Measurements from ENCODE around the gene SLC16A13.

SLC16A13 gene

DNA sequence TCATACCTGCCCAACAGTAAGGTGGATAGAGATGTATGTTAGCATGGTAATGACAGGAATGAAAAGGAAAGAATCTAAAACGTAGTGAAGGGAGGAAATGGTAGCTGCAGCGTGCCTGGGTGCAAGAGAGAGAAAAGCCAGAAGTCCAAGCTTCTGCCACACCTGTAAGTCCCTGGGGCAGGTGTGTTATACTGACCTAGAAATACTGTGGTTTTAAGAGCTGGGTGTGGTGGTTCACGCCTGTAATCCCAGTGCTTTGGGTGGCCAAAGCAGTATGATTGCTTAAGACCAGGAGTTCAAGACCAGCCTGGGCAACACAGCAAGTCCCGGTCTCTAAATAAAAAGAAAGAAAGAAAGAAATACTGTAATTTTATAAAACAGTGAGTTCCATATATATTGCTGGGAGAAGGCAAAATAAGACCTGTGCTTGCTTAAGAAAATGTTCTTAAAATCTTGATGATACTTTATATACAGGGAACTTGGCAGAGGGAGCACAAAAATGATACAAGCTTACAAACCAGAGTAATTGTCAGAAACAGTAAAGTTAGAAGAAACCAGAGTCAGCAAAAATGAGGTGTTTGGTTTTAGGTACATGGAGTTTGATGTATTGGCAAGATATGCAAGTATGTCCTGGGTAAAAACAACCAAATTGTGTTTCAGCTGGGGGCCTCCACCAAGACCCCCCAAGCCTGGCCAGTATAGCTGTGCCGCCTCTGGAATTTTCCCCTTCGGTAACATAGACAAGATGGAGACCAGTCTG lies 33.3 kb upstream of the SLC16A13 start:
- peaks cover 32% of the 10 kb centered on the region for H3K36me3 ChIP-seq (ENCODE audit: insufficient read depth, low read length)
- no peaks in the 10 kb centered on the region for H3K4me1 ChIP-seq (ENCODE audit: insufficient read depth, low read length)
- H3K4me3 ChIP-seq (ENCODE audit: low read length) = no peak overlapping the region
- peaks cover 3% of the 10 kb centered on the region for H3K9me3 ChIP-seq (ENCODE audit: low read length)
- no peak overlapping the region for H2AFZ ChIP-seq (ENCODE audit: low read depth, low read length)
- no peaks in the 10 kb centered on the region for H3K27me3 ChIP-seq (ENCODE audit: insufficient read depth, low read length)

GRCh38 chr17:7003745-7004144 lies 32.1 kb upstream of the SLC16A13 start:
- Histone ChIP-seq H3K9me3 (ENCODE audit: low read length) (peaks cover under 1% of the 10 kb centered on the region), H3K27me3 (ENCODE audit: insufficient read depth, low read length) (no peaks in the 10 kb centered on the region), H3K36me3 (ENCODE audit: insufficient read depth, low read length) (peaks cover 25% of the 10 kb centered on the region), H2AFZ (ENCODE audit: low read depth, low read length) (no peak overlapping the region), H3K4me3 (ENCODE audit: low read length) (no peak overlapping the region), H3K4me1 (ENCODE audit: insufficient read depth, low read length) (no peaks in the 10 kb centered on the region)

GRCh38 chr17:7004398-7005253 lies 31.2 kb upstream of the SLC16A13 start:
- Histone ChIP-seq H3K27me3 (ENCODE audit: insufficient read depth, low read length) (no peaks in the 10 kb centered on the region), H2AFZ (ENCODE audit: low read depth, low read length) (no peak overlapping the region), H3K4me3 (ENCODE audit: low read length) (no peak overlapping the region), H3K4me1 (ENCODE audit: insufficient read depth, low read length) (no peaks in the 10 kb centered on the region), H3K36me3 (ENCODE audit: insufficient read depth, low read length) (peaks cover 17% of the 10 kb centered on the region), H3K9me3 (ENCODE audit: low read length) (no peaks in the 10 kb centered on the region)

- H3K36me3 ChIP-seq (ENCODE audit: insufficient read depth, low read length) = peaks cover 15% of the 10 kb centered on the region
- H2AFZ ChIP-seq (ENCODE audit: low read depth, low read length) = no peak overlapping the region
- no peak overlapping the region for H3K4me3 ChIP-seq (ENCODE audit: low read length)
- H3K4me1 ChIP-seq (ENCODE audit: insufficient read depth, low read length) = peaks cover 4% of the 10 kb centered on the region
- H3K27me3 ChIP-seq (ENCODE audit: insufficient read depth, low read length) = no peaks in the 10 kb centered on the region
- H3K9me3 ChIP-seq (ENCODE audit: low read length) = no peaks in the 10 kb centered on the region
Measured at GRCh38 chr17:7005716-7006115, 30.1 kb upstream of the SLC16A13 start.

- Histone ChIP-seq H3K4me1 (ENCODE audit: insufficient read depth, low read length) (peaks cover 15% of the 10 kb centered on the region), H3K4me3 (ENCODE audit: low read length) (no peak overlapping the region), H3K36me3 (ENCODE audit: insufficient read depth, low read length) (peaks cover 3% of the 10 kb centered on the region), H2AFZ (ENCODE audit: low read depth, low read length) (no peak overlapping the region), H3K27me3 (ENCODE audit: insufficient read depth, low read length) (no peaks in the 10 kb centered on the region), H3K9me3 (ENCODE audit: low read length) (no peaks in the 10 kb centered on the region)
Measured at GRCh38 chr17:7007143-7007542, 28.7 kb upstream of the SLC16A13 start.

- no peaks in the 10 kb centered on the region for H3K36me3 ChIP-seq (ENCODE audit: insufficient read depth, low read length)
- no peaks in the 10 kb centered on the region for H3K27me3 ChIP-seq (ENCODE audit: insufficient read depth, low read length)
- H3K4me1 ChIP-seq (ENCODE audit: insufficient read depth, low read length) = peaks cover 36% of the 10 kb centered on the region
- no peak overlapping the region for H2AFZ ChIP-seq (ENCODE audit: low read depth, low read length)
- H3K4me3 ChIP-seq (ENCODE audit: low read length) = no peak overlapping the region
- no peaks in the 10 kb centered on the region for H3K9me3 ChIP-seq (ENCODE audit: low read length)
Measured at GRCh38 chr17:7010523-7010922, 25.3 kb upstream of the SLC16A13 start.

GRCh38 chr17:7011415-7011814 lies 24.4 kb upstream of the SLC16A13 start:
- no peaks in the 10 kb centered on the region for H3K9me3 ChIP-seq (ENCODE audit: low read length)
- H3K4me1 ChIP-seq (ENCODE audit: insufficient read depth, low read length) = peaks cover 42% of the 10 kb centered on the region
- H2AFZ ChIP-seq (ENCODE audit: low read depth, low read length) = no peak overlapping the region
- H3K27me3 ChIP-seq (ENCODE audit: insufficient read depth, low read length) = no peaks in the 10 kb centered on the region
- no peaks in the 10 kb centered on the region for H3K36me3 ChIP-seq (ENCODE audit: insufficient read depth, low read length)
- H3K4me3 ChIP-seq (ENCODE audit: low read length) = peak overlapping the region; percentile 100

GRCh38 chr17:7011942-7012254 lies 23.9 kb upstream of the SLC16A13 start:
- peaks cover 4% of the 10 kb centered on the region for H3K36me3 ChIP-seq (ENCODE audit: insufficient read depth, low read length)
- no peaks in the 10 kb centered on the region for H3K27me3 ChIP-seq (ENCODE audit: insufficient read depth, low read length)
- no peaks in the 10 kb centered on the region for H3K9me3 ChIP-seq (ENCODE audit: low read length)
- H3K4me3 ChIP-seq (ENCODE audit: low read length) = peak overlapping the region; percentile 100
- peaks cover 46% of the 10 kb centered on the region for H3K4me1 ChIP-seq (ENCODE audit: insufficient read depth, low read length)
- peak overlapping the region; percentile 59 for H2AFZ ChIP-seq (ENCODE audit: low read depth, low read length)

GRCh38 chr17:7014261-7014994 lies 21.4 kb upstream of the SLC16A13 start:
- Histone ChIP-seq H3K4me3 (ENCODE audit: low read length) (peak overlapping the region; percentile 100), H3K9me3 (ENCODE audit: low read length) (no peaks in the 10 kb centered on the region), H2AFZ (ENCODE audit: low read depth, low read length) (peak overlapping the region; percentile 31), H3K27me3 (ENCODE audit: insufficient read depth, low read length) (no peaks in the 10 kb centered on the region), H3K36me3 (ENCODE audit: insufficient read depth, low read length) (peaks cover 10% of the 10 kb centered on the region), H3K4me1 (ENCODE audit: insufficient read depth, low read length) (peaks cover 55% of the 10 kb centered on the region)

GRCh38 chr17:7014995-7015958 lies 20.5 kb upstream of the SLC16A13 start:
- Histone ChIP-seq H3K36me3 (ENCODE audit: insufficient read depth, low read length) (peaks cover 10% of the 10 kb centered on the region), H3K4me1 (ENCODE audit: insufficient read depth, low read length) (peaks cover 62% of the 10 kb centered on the region), H3K4me3 (ENCODE audit: low read length) (peak overlapping the region; percentile 100), H2AFZ (ENCODE audit: low read depth, low read length) (peak overlapping the region; percentile 31), H3K27me3 (ENCODE audit: insufficient read depth, low read length) (no peaks in the 10 kb centered on the region), H3K9me3 (ENCODE audit: low read length) (no peaks in the 10 kb centered on the region)

- no peak overlapping the region for H2AFZ ChIP-seq (ENCODE audit: low read depth, low read length)
- peaks cover 4% of the 10 kb centered on the region for H3K27me3 ChIP-seq (ENCODE audit: insufficient read depth, low read length)
- peaks cover 10% of the 10 kb centered on the region for H3K36me3 ChIP-seq (ENCODE audit: insufficient read depth, low read length)
- no peaks in the 10 kb centered on the region for H3K9me3 ChIP-seq (ENCODE audit: low read length)
- peaks cover 55% of the 10 kb centered on the region for H3K4me1 ChIP-seq (ENCODE audit: insufficient read depth, low read length)
- no peak overlapping the region for H3K4me3 ChIP-seq (ENCODE audit: low read length)
Measured at GRCh38 chr17:7016418-7016817, 19.4 kb upstream of the SLC16A13 start.

Measured in neuron (in vitro differentiated cells).